Mucosa of gallbladder (tissue), 1 donor: Measurements from ENCODE around the gene BMAL1. TPM values are rescaled to one million over a fixed set of nuclear protein-coding genes. Genes with fewer than 3 reads are reported as not detected.
A peak's percentile ranks its signal among the peaks of the same experiment; 100 is the strongest.

Experiments
- DNase-seq: peaks from one replicate; pipeline ENCODE4 v3.0.0-alpha.2; 2020; ENCODE audit warnings: low spot score
- total RNA-seq: library from RNA; stranded (reverse); gene quantifications from one replicate; pipeline ENCODE4 v1.2.1, GENCODE V29; 2021
- donor health status: DM: no; HTN: no; CAD: no.

The BMAL1 gene
- total RNA-seq, 1 donor from 2014 or later: 21.2 TPM

DNA sequence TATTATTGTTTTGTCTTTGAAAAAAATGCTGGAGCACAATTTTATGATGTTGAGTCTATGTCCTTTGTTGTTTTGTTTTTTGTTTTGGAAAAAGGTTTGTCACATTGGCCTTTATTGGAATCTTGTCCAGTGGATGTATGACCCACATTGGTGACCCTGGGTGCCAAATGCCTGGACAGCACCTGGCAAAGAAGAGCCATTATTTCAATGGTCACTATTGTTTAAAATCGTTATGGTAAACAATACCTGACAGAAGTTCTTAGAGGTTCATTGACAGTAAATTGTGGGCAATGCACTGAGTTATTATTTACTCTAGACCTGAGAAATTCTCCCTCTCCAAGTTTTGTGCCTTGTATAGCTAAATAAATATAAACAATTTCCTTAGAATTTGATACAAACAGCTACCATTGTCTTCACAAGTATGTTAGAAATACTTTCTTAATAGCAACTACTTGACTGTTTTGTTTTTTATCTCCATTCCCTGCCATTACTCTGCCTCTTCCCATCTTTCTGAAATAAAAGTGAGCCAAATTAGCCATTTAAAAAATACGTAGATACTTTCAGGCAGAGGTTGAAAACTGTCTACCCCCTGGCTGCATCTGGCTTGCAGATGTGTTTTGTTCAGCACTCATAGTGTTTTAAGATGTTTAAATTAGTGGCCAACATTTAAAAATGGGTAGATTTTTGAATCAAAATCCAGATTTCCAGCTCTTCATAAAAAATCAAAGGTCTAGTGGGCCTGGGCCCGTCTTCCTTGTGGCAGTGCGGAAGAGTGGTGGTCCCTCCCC is 39.9 kb downstream of the BMAL1 start:
- no peak for DNase-seq

DNA sequence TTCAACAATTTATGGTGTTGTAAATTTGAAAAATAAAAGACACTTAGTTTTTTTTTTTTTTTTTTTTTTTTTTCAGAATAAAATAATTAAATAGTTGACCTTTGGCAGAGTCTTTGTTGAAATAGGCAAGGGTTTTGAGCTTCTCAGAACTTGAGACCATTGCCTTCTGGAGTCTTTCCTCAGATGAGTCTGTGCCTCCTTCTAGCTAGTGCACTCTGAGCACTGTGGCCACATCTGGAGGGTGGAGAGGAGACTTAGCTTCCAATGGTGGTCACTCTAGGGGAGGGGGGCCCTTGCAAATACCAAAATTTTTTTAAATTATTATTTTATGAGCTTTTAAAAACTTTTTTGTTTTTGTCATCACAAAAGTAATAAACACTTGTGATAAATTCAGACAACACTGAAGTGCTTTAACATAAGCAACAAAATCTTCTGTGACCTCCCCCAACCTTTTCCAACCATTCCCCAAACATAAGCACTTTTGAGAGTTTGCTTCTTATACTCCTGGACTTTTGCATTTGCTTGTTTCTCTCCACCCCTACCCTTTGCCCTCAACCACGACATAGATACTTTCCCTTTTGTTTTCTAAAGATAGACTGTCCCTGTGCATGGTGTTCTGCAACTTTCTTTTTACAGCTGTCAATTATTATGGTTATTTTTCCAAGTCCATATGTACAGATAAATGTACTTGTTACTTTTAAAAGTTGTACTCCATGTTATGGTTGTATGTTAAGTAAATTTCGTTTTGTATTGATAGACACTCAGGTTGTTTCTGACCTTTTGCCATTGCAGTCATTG is 41.1 kb downstream of the BMAL1 start:
- DNase-seq: no peak

DNA sequence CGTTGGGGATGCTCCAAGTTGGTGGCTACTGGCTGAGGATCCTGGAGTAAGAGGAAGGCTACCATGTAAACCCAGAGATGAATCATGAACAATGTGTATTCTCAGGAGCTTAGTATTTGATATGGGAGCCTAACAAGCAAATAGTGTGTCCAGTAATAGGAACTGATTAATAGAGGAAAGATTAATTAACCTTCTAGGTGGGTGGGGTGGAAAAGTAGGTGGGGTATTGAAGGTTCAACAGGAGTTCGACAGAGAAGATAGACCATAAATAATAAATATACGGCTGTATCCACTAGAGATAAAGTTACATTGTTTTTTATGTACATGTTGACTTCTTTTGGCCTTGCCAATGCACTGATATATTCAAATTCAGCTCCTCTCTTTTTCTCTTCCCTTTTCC is 43.1 kb downstream of the BMAL1 start:
- DNase-seq: no peak

DNA sequence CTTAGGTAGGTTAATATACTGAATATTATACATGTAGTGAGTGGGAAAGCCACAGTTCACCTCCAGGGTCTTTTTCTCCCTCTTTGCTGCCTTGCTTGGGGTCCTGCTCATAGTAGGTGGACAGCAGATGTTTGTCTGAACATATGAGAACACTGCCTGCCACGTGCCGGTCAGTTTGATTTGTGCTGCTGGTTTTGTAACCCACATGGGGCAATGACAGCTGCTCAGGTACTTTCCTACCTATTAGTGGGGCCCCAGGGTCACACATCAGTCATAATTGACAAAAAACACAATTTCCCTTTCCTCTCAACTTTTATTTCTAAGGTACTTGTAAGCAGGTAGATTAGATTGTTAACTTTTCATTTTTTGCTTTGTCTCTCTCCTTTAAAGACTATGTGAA is 43.8 kb downstream of the BMAL1 start:
- DNase-seq: no peak

DNA sequence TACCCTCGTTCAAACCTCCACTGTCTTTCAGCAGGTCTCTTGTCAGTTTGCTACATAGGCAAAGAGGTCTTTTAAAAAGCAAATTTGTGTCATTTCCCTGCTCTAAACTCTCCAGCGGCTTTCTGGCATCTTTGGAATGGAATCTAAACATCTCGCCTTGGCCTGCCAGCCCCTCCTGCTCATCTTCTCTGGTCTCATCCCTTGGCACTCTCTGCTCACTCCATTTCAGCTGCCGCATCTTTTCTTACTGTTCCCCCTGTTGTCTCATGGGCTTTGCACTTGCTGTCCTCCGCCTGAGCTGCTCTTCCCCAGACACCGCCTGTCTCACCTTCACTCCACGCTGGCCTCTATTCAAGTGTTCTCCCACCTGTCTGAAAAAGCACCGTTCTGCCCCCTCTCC is 46.6 kb downstream of the BMAL1 start:
- DNase-seq: no peak

DNA sequence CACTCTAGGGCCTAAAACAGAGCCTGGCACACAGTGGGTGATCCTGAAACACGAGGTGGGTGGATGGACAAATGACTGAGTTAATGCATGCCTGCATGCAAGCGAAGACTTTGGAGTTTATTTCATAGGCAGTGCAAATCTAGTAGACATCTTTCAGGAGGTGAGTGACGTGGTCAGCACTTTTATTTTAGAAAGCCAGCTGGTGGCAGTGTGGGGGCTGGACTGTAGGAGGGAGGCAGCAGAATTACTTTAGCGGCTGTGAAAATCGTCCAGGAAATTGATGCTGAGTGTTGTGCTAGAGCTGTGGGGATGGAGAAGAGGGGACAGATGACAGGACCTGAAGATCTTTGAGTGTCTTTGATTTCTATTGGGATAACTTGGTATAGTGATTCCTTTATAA is 47.1 kb downstream of the BMAL1 start:
- DNase-seq: no peak

DNA sequence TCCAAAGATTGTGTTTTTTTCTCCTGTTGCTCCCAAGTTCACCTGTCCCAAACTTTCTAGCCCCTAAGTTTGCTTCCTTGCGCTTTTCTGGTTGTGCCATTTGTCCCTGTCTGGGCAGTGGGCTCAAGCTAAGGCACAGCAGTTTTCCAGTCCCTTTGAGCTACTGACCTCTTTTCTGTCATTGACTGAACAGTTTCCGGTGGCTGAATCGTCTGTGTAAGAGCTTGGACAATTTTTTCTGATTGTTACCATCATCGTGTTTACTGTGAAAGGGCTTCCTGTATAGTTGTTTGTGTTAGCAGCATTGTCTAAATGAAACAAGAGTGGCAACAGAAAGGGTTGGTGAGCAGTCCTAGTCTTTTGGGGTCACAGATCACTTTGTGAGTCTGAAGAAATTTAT is 49.8 kb downstream of the BMAL1 start:
- no peak for DNase-seq

DNA sequence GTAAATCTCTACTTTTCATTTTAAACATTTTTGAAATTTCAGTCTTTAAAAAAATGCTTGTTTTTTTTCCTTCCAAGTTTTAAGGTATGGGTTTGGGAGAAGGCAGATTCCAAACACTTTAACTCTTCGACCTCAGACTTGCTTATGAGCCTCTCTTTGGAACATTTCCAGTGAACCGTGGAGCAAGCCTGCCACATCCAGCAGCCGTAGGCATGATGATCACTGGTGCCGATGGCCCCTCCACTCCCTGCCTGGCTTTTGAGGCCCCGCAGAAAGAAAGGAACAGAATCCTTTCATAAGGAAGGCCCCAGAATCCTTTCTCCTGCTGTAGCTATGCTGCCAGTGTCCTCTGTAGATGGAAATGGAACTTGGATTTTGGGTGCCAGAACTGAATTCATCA is 50.7 kb downstream of the BMAL1 start:
- DNase-seq: no peak

DNA sequence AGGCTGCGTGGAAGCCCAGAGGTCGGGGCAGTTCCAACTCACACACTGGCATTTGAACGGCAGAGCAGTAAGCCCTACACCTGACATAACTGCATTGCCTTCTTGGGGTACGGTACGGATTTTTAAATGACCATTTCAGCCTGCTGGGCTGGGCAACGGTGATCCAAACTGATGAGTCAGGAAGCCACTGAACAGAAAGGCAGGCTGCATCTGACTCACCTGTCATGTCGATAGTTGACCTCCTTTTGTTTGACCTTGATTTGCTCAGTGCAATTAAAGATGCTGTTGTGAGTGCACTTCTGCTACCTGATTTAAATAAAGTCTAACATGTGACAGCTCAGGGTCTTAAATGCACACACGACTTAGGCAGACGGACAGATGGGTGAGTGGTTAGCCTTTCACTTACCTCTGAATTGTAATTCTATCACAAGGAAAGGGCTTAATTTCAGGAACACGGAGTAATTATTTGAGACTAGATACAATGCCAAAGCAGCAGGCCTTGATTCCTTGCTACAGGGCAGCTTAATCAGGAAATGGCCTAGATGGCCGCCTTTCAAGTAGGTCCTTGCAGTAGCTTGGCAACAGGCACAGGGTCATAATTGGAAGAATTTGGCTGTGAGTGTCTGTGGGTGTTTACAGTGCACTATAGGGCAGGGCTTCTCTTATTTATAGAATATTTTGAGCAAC is 52.2 kb downstream of the BMAL1 start:
- peak; percentile 34 for DNase-seq

DNA sequence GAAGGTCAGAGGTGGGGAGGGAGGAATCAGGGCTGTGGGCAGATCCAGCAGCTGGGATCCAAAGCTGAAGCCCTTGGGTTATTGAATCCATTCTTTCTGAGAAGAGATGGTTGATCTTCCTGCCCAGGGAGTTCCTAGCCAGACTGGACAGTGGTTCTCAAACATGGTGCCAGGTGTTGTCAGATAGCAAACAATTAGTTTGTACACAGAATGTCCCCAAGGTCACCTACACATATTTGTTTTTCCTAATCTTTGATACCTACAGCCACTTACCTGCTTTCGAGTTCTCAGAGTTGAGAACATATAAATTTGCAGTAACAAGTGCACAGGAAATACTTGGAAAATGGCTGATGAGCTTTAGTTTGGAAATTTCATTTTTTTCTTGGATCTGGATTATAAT is 54.5 kb downstream of the BMAL1 start:
- DNase-seq: no peak

DNA sequence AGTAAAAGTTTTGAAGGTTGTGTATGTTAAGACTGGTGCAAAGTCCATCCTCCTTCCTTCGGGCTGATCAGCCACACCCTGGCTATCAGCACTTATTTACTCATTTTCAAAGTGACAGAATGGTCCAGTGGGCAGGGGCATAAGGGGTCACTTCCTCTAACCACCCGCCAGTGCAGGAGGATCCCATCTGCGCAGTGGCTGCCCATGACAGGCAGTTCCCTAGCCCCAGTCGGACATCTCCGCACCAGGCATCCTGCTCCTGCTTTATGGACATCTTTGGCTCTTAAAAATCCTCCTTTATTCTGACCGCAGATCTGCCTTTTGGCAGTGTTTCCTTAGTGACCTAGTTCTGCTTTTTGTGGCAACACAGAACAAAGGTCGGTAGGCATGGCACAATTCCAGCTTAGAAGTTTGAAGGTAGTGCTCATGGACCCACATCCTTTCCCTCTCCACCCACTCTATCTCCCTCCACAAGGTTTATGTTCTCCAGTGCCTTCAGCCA is 55.9 kb downstream of the BMAL1 start:
- DNase-seq: peak; percentile 64

DNA sequence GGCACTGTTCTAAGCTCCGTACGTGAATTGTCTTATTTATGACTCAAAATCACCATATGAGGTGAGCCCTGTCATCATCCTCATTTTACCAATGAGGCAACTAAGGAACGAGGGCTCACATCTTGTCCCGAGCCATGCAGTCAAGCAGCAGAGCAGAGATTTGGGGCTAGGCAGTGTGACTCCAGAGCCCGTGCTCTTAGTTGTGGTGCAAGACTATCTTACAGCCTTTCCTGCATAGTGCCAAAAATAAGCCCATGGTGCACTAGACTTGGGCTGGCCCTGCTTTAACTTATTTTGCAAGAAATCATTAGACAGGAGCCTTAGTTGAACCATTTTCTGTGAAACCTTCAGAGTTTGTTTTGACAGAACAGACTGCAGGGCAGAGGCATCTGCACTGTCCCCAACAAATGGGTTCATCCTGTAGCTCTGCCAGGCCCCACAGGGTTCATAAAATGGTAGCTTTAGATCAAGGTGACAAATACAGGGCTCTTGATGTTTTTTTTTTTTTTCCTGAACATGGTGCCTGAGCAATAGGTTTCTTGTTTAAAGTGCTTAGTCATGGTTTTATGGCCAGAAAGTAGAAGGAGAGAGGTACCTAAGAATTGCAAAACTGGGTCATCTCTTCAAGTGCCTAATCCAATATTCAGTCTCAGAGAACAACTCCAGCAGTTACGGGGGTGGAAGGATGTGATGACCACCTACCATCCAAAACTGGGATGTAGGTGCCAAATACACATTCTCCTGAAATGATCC is 56.6 kb downstream of the BMAL1 start:
- DNase-seq: no peak

DNA sequence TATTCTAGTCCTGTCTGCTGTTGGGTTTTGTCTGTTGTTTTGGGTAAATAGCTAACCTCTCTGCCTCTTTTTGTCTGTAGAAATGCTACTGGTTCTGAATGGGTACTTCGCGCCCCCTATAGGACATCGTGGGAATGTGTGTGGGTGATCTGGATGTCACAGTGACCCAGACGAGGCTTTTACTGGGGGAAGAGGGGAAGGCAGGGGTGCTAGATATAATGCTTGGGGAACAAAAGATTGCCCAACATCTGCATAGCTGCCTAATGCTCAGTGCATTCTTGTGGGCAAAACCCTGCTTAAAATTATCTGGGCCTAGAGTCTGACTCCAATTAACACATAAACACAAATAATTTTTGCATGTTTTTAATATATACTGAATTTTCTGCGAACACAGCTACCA is 57.7 kb downstream of the BMAL1 start:
- DNase-seq: peak; percentile 69

DNA sequence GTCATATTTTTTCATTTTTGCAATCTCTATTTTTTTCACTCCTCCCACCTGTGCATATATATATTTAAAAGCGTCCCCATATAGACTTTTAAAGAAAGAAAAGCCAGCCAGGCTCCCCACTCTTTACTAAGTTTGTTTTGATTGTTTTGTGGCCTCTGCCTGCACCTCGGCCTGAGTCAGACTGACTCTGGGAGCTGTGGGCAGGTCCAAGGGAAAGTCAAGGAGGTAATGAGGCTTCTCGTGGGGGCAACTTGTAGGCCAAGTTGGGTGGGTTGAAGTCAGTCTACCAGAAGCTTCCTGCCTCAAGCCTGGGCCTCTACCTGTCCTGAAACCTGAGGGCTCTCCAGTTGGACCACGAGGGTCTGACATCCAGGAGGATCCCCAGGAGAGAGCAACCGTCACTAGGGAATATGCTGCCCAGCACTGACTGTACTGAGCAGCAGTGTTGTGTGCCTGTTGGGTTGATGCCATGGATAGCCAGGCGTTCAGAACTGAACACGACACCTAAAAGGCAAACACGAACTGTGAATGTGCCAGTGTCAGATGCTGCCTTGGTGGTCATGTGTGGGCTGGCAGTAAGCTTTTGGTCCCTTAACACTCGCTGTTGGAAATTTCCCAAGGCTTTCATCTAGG is 58.8 kb downstream of the BMAL1 start:
- DNase-seq: no peak

DNA sequence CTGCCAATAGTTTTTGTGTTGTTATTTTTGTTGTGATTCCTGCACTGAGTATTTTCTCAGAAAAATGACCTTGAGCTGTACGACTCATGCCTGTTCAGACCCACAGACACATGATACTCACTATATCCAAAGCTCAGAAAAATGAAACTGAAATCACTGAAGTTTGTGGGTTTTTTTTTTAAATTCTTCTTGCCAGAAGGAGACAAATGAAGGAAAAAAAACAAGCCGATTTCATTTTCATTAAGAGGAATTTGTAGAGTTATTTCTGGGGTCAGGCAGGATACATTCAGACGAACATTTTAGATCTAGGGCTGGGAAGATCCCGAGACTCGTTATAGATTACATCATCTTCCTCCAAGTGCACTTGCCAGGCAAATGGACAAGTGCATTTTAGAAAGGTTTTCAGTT is 60.4 kb downstream of the BMAL1 start:
- no peak for DNase-seq

DNA sequence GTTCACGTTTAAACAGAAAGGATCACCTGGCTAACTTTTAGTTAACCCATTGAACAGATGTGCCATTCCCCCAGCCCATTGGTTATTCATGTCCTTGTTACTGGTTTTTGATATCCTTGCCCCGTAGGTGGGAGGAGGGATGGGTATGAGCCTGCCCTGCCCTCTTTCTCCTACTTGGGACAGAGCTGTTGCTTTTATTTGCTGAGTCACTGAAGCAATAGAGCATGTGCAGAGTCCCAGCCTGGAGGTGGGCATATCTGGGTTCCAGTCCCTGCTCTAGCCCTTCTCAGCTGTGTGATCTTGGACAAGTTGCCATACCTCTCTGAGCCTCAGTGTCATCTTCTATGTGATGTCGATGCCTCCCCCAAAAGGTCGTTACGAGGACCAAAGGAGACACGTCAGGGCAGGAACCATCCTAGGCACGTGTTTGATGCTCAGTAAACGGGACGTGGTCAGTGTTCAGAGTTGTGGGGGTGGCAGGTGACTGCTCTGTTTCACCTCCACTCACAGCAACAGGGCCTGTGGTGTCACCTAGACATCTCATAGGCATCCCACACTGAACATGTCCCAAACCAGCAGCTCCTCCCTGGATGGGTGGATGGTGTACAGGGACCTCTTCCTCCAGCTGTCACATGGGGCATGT is 61.0 kb downstream of the BMAL1 start:
- no peak for DNase-seq

DNA sequence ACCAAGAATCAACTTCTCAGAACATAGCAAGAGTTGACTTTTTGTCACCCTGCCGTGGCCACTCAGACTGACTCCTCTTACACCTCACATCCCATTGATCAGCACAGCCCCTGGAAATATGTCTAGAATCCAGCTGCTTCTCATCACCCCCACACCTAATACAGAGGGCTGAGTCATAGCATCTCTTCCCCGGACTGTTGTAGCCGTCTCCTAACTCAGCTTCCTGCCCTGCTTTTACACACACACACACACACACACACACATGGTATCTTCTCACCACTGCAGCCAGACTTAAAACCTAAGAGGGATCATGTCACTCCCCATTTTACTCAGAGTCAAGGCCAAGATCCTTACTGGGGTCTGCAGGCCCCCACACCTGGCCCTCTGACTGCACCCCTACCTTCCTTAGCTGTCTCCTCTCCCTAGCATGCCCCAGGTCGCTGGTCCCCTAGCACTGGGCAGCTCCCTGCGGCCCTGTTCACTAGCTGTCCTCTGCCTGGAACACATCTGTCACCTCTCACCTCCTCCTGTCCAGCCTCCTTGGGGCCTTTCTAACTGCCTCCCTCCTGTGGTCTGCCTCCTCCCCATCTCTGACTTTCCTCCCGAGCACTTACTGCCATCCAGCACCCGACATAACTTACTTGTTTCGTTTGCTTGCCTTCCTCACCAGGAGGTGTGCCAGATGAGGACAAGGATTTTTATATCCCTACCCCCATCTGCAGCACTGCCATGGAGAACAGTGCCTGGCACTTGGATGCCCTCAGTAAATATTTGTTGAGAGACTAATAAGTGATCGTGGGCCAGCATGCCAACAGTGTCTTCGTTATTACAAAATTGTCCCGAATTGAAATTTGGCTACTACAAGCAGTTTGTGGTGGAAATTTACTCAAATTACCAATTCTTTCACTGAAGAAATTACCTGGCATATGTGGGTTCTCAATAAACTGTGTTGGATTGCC is 61.9 kb downstream of the BMAL1 start:
- peak; percentile 68 for DNase-seq

DNA sequence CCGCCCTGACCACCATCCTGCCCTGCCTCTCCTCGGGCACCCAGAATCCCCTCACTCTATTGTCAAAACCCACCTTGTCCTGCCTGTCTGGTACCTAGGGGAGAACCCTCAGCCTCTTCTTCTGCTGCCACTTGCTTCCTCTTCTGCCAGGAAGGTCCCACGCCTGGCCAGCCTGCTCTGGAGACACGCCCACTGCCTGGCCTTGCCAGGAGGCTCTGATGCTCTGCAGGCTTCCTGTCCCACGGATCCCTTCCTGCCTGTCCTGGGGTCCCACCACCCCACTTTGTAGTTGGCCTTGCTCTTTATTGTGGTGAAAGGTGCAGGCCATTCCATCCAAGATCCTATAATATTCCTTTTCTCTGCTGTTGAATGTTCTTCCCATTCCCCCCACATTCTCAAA is 63.4 kb downstream of the BMAL1 start:
- DNase-seq: no peak

DNA sequence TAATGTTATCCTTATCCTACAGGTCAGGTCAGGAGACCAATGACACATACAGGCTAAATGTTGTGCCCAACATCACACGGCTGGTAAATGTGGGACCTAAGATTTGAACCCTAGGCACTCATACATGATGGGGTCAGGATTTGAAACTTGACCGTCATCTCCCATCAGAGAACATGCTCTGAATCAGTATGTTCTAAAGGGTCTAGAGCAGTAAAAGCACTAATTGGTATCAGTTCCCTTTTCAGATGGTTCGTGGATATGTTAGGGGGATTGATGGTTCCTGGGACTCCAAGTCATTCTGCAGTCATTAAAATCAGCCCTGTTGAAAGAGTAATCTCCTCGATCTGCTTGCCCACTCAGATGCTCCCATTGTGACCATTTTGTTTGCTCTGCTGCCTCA is 65.5 kb downstream of the BMAL1 start:
- DNase-seq: no peak
